Epithelial cell of prostate (primary cell): ENCODE measurements around the gene SRP9.
A peak's percentile ranks its signal among the peaks of the same experiment; 100 is the strongest.
"Not testable (repeated sequence)": the region's sequence is repeated elsewhere in the genome, so short reads cannot be mapped to it uniquely, and the experiment has no call there.

Experiments
- DNase-seq: peaks from one replicate; pipeline ENCODE4 v3.0.0-alpha.2; 2011; ENCODE audit warnings: low read depth, low spot score
- H3K27ac ChIP-seq: fragments of 450-650 bp; 2 replicates; pipeline ENCODE4 v1.5.1; 2017; ENCODE audit warnings: mild to moderate bottlenecking

Gene SRP9

DNA sequence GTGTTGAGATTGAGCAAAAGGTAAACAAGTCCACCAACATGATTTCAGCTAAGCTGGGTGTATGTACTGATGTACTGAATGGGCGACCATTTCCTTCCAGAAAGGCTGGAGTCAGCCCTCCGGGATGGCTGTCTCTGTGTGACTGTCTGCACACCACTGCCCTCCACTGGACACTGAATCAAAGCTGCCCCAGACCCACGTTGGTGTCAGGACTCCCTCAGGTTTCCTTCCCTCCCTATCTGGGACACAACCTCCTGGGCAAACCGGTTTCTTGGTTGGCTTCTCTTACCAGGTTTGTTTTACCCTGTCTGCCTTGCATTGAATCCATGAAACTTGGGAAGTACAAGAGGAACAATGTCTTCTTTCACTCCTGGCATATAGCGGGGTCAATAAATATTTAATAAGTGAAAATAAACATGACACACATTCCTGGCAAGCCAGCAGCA lies 5.3 kb upstream of the SRP9 start:
- DNase-seq, result peak; percentile 67
- peak overlapping the region; percentile 47 for H3K27ac ChIP-seq

GRCh38 chr1:225772848-225773247 lies 4.8 kb upstream of the SRP9 start:
- no peak for DNase-seq
- peak overlapping the region; percentile 47 for H3K27ac ChIP-seq

DNA sequence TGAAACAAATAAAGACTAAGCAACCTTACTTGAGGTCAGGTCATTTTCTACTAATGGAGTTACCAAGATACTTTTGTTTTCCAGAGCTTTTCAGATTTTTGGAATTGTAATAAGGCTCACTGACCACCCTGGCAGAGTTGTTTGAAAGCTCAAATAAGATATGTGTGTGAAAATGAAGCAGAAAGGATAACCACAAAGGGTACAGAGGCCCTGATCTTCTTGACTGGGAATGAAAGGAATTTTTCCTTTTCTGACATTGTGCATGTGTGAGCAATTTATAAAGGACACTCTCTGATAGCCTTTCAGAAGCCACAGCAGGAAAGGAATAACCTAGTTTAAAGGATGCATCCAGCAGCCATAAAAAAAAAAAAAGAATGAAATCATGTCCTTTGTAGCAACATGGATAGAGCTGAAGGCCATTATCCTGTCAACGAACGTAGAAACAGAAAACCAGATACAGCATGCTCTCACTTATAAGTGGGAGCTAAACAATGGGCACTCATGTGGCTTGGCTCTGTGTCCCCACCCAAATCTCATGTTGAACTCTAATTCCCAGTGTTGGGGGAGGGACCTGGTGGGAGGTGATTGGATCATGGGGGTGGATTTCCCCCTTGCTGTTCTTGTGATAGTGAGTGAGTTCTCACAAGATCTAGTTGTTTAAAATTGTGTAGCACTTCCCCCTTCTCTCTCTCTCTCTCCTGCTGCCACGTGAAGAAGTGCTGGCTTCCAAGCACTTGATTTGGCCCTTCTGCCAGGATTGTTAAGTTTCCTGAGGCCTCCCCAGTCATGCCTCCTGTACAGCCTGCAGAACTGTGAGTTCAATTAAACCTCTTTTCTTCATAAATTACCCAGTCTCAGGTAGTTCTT lies 3.1 kb upstream of the SRP9 start:
- DNase-seq, result no peak

DNA sequence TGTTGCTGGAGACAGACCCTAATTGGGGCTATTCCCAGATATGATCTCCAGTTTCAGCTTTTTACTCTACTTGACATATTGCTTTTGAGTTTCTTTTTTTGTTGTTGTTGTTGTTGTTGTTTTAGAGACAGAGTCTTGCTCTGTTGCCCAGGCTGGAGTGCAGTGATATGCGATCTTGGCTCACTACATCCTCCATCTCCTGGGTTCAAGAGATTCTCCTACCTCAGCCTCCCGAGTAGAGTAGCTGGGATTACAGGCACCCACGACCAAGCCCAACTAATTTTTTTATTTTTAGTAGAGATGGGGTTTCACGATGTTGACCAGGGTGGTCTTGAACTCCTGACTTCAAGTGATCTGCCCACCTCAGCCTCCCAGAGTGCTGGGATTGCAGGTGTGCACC lies 1.3 kb upstream of the SRP9 start:
- no peak for DNase-seq
- H3K27ac ChIP-seq, result no peak overlapping the region

More for the DNA sequence above, 3.1 kb upstream of the SRP9 start:
- no peak overlapping the region for H3K27ac ChIP-seq

DNA sequence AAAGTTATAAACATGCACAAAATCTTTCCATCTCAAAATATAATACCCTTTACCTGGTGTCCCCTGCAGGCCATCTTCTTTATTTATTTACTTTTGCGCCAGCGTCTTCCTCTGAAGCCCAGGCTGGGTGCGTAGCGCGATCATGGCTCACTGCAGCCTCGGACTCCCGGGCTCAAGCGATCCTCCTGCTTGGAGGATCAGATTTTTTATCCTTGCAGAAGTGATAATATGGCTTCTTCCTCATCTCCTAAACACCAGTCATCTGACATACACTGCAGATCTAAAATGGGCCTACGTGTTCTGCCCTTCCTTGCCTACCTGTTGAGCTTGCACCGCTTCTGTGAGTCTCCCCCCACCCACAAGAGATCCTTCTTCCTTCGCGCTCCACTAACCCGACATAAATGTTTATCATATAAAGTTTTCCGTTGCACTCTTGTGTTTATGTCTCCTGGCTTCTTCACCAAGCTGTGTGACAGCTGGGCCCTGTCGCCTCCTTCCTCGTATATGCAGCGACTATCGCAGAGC lies 506 bp upstream of the SRP9 start:
- DNase-seq, result no peak
- H3K27ac ChIP-seq, result peak overlapping the region; percentile 94

GRCh38 chr1:225778337-225778669 lies 677 bp downstream of the SRP9 start:
- H3K27ac ChIP-seq, result peak overlapping the region; percentile 94
- DNase-seq, result no peak

DNA sequence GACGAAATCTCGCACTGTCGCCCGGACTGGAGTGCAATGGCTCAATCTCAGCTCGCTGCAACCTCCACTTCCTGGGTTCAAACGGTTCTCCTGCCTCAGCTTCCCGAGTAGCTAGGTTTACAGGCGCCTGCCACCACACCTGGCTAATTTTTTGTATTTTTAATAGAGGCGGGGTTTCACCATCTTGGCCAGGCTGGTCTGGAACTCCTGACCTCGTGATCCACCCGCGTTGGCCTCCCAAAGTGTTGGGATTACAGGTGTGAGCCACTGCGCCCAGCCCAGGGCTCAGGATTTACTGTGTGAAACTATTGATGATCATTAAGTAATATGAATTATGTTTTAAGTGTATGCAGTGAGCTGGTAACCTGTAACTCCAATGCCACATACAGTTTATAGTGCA lies 1.5 kb downstream of the SRP9 start:
- peak overlapping the region; percentile 94 for H3K27ac ChIP-seq
- DNase-seq, result not testable (repeated sequence)

- H3K27ac ChIP-seq, result no peak overlapping the region
Observed at GRCh38 chr1:225780134-225780533, 2.5 kb downstream of the SRP9 start.

DNA sequence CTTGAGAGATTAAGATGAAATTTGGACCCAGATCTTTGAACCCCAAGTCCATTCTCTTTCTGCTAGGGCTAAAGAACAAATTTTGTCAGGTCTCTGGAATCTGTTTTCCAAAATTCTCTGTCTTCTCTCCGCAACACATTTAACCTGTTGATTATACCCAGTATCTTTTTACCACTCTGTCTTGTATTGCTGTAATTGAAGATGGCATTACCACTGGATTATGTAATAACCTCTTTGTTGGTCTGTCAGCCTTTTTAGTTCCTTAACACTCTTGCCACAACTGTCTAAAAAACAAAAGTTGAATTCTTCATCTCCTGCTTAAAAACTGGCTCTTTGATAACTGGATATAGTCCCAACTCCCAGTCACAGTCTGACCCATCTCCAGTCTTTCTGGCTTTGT lies 3.0 kb downstream of the SRP9 start:
- no peak overlapping the region for H3K27ac ChIP-seq
- no peak for DNase-seq

More at GRCh38 chr1:225780134-225780533, 2.5 kb downstream of the SRP9 start:
- DNase-seq, result no peak

DNA sequence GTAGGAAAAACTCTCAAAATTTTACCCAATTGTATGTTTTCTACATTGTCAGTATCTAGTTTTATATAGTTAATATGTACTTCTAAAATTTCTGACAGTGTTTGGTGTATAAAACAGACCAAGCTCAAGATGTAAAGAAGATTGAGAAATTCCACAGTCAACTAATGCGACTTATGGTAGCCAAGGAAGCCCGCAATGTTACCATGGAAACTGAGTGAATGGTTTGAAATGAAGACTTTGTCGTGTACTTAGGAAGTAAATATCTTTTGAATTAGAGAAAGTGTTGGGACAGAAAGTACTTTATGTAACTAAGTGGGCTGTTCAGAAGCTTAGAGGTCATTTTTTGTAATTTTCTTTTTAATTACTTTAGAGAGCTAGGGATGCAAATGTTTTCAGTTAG lies 11.5 kb downstream of the SRP9 start:
- not testable (repeated sequence) for H3K27ac ChIP-seq, DNase-seq

GRCh38 chr1:225794954-225795353 lies 17.3 kb downstream of the SRP9 start:
- no peak for DNase-seq
- no peak overlapping the region for H3K27ac ChIP-seq

- not testable (repeated sequence) for DNase-seq, H3K27ac ChIP-seq
Observed at GRCh38 chr1:225796097-225796496, 18.5 kb downstream of the SRP9 start.

GRCh38 chr1:225801146-225801545 lies 23.5 kb downstream of the SRP9 start:
- DNase-seq, H3K27ac ChIP-seq: not testable (repeated sequence)

- H3K27ac ChIP-seq, result no peak overlapping the region
- no peak for DNase-seq
Observed at GRCh38 chr1:225806249-225806648, 28.6 kb downstream of the SRP9 start.

GRCh38 chr1:225806736-225807135 lies 29.1 kb downstream of the SRP9 start:
- DNase-seq, H3K27ac ChIP-seq: not testable (repeated sequence)

GRCh38 chr1:225808136-225808535 lies 30.5 kb downstream of the SRP9 start:
- no peak overlapping the region for H3K27ac ChIP-seq
- no peak for DNase-seq

DNA sequence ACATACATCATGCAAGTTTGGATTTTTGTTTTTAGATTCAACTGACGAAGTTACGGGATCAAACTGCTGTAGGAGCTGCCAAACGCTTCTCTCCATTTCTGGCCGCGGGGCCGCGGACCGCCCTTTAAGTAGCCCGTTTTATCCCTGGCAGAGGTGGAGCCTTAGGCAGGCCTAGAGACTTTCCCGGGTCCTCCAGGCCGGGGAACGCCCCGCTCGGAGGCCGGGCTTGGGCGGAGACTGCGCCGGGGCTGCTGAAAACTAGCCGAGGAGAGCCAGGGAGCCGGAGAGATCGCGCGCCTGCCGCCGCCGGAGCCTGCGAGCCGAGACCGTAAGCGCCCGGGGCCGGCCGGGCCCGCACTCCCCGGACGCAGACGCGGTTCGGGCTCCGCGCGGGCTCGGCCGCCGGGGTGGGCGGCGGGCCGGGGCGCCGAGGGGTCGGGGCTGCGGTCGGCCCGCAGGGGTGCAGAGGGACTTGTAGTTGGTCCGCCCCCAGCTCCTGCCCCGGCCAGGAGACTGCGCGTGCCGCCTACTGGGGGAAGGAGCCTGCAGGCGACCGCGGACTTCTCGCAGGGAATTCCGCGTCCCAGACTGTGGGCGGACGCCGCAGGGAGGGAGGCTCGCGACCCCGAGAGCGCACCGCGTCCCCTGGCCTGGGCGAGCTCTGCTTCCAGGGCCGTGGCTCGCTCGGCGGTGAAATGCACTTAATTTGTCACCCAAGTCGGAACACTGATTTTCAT lies 32.4 kb downstream of the SRP9 start, which contains the start of gene EPHX1:
TSS of gene EPHX1 (plus strand) at position 283 of the 737 bp plus-strand sequence. CDS start 18,606 bp downstream, outside the sequence.
- H3K27ac ChIP-seq, result peak within 1 kb of the TSS; percentile 16
- DNase-seq, result no peak

DNA sequence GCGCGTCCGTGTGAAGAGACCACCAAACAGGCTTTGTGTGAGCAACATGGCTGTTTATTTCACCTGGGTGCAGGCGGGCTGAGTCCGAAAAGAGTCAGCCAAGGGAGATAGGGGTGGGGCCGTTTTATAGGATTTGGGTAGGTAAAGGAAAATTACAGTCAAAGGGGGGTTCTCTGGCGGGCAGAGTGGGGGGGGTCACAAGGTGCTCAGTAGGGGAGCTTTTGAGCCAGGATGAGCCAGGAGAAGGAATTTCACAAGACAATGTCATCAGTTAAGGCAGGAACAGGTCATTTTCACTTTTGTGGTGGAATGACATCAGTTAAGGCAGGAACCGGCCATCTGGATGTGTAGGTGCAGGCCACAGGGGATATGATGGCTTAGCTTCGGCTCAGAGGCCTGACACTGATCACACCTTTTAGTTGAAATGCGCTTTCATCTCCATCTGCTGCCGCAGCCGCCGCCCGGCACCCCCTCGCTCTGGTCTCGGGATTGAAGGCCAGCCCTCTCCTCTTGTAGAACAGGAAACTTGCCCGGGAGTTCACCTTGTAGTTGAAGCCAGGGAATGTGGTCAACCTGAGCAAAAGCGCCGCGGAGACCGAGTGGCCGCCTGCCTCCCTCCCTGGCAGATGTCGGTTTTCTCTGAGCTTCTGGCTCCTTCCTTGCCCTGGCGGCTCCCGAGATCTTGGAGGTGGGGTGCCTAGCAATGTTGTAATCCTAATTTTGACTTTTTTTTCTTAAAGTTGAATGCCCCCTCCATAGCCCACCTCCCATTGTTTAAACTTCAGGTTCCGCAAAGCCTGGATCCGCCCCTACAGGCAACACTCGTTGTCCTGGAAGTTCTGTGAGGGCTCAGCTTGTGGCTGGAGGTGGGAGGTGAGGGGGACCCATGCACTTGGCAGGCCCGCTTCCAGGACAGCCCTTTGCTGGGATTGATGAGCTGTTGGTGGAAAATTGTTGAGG lies 33.2 kb downstream of the SRP9 start:
- not testable (repeated sequence) for DNase-seq
- H3K27ac ChIP-seq, result peak overlapping the region; percentile 16

GRCh38 chr1:225811622-225812487 lies 34.2 kb downstream of the SRP9 start:
- H3K27ac ChIP-seq, result no peak overlapping the region
- no peak for DNase-seq
